Measurements from ENCODE around the gene LTB4R2.

- no peak for TF ChIP-seq CTCF (IDR thresholded peaks at IDR 0.05)
- no peak for TF ChIP-seq EZH2 (IDR thresholded peaks at IDR 0.05; ENCODE audit: borderline replicate concordance, insufficient read depth, low read depth, low read length, poor library complexity, severe bottlenecking)
Measured at GRCh38 chr14:24321212-24321975, 11.5 kb downstream of the LTB4R2 start.

Measured in B cell (primary cell).